Brain pericyte (primary cell): Measurements from ENCODE around the gene HMGXB3.

Experiments used
- DNase-seq: peaks from one replicate; pipeline ENCODE4 v3.0.0-alpha.2; 2012; ENCODE audit warnings: low read depth, low spot score

The HMGXB3 gene

GRCh38 chr5:149981206-149981605 lies 19.3 kb upstream of the HMGXB3 start:
- DNase-seq: no peak

GRCh38 chr5:149982505-149982904 lies 18.0 kb upstream of the HMGXB3 start:
- DNase-seq: no peak

GRCh38 chr5:149988126-149988525 lies 12.4 kb upstream of the HMGXB3 start:
- DNase-seq: no peak

- peak; percentile 27 for DNase-seq
Observed at GRCh38 chr5:149990518-149991376, 9.8 kb upstream of the HMGXB3 start.

- DNase-seq: no peak
Observed at GRCh38 chr5:149993471-149993870, 7.1 kb upstream of the HMGXB3 start.

- no peak for DNase-seq
Observed at GRCh38 chr5:149995385-149996204, 4.9 kb upstream of the HMGXB3 start.

GRCh38 chr5:149996205-149996890 lies 4.2 kb upstream of the HMGXB3 start:
- DNase-seq: no peak

GRCh38 chr5:149998281-149998680 lies 2.3 kb upstream of the HMGXB3 start:
- no peak for DNase-seq

GRCh38 chr5:149999359-149999758 lies 1.2 kb upstream of the HMGXB3 start:
- DNase-seq: no peak

- no peak for DNase-seq
Observed at GRCh38 chr5:149999866-150000255, 678 bp upstream of the HMGXB3 start.

- DNase-seq: no peak
Observed at GRCh38 chr5:150000990-150001659, 586 bp downstream of the HMGXB3 start.

- no peak for DNase-seq
Observed at GRCh38 chr5:150001660-150002486, 1.3 kb downstream of the HMGXB3 start.

- DNase-seq: no peak
Observed at GRCh38 chr5:150006318-150006717, 5.8 kb downstream of the HMGXB3 start.

GRCh38 chr5:150007050-150007449 lies 6.5 kb downstream of the HMGXB3 start:
- no peak for DNase-seq

GRCh38 chr5:150009671-150010387 lies 9.3 kb downstream of the HMGXB3 start:
- no peak for DNase-seq

- DNase-seq: no peak
Observed at GRCh38 chr5:150013931-150014330, 13.4 kb downstream of the HMGXB3 start.

- DNase-seq: no peak
Observed at GRCh38 chr5:150014456-150014855, 13.9 kb downstream of the HMGXB3 start.

GRCh38 chr5:150015415-150015814 lies 14.9 kb downstream of the HMGXB3 start:
- no peak for DNase-seq

GRCh38 chr5:150016537-150016936 lies 16.0 kb downstream of the HMGXB3 start:
- no peak for DNase-seq
